ENCODE results near the gene HVCN1. TPM values are rescaled to one million over a fixed set of nuclear protein-coding genes. Genes with fewer than 3 reads are reported as not detected.

The HVCN1 gene
- total RNA-seq, 1 donor from 2014 or later = 21.3 TPM

- ATAC-seq = no peak
- H3K27ac ChIP-seq = no peak overlapping the region
These were observed 50.1 kb downstream of the HVCN1 start for GRCh38 chr12:110638796-110639195.

GRCh38 chr12:110637869-110638441 lies 51.0 kb downstream of the HVCN1 start:
- no peaks in the 10 kb centered on the region for H3K27me3 ChIP-seq
- intact Hi-C loops (cut with DNase I) = no loop called here
- TF ChIP-seq CTCF (IDR thresholded peaks at IDR 0.05) = no peak

More at GRCh38 chr12:110638796-110639195, 50.1 kb downstream of the HVCN1 start:
- no peak for TF ChIP-seq CTCF (IDR thresholded peaks at IDR 0.05)
- no peaks in the 10 kb centered on the region for H3K9me3 ChIP-seq
- no peak for DNase-seq
- no peak overlapping the region for H3K4me3 ChIP-seq
- H3K4me1 ChIP-seq = no peaks in the 10 kb centered on the region
- H3K27me3 ChIP-seq = no peaks in the 10 kb centered on the region
- intact Hi-C loops (cut with DNase I) = no loop called here
- H3K36me3 ChIP-seq = no peaks in the 10 kb centered on the region

GRCh38 chr12:110636516-110636915 lies 52.4 kb downstream of the HVCN1 start:
- no peaks in the 10 kb centered on the region for H3K9me3 ChIP-seq
- no peak for TF ChIP-seq CTCF (IDR thresholded peaks at IDR 0.05)
- no peak for ATAC-seq
- intact Hi-C loops (cut with DNase I) = no loop called here
- H3K4me1 ChIP-seq = no peaks in the 10 kb centered on the region
- H3K36me3 ChIP-seq = peaks cover 4% of the 10 kb centered on the region
- no peak overlapping the region for H3K4me3 ChIP-seq
- no peak overlapping the region for H3K27ac ChIP-seq
- DNase-seq = no peak
- no peaks in the 10 kb centered on the region for H3K27me3 ChIP-seq

More at GRCh38 chr12:110637869-110638441, 51.0 kb downstream of the HVCN1 start:
- Histone ChIP-seq H3K27ac (no peak overlapping the region), H3K4me3 (no peak overlapping the region), H3K9me3 (no peaks in the 10 kb centered on the region), H3K36me3 (no peaks in the 10 kb centered on the region), H3K4me1 (no peaks in the 10 kb centered on the region)
- no peak for DNase-seq
- ATAC-seq = no peak

GRCh38 chr12:110635055-110635454 lies 53.9 kb downstream of the HVCN1 start:
- no peak overlapping the region for H3K27ac ChIP-seq
- DNase-seq (no peak), ATAC-seq (no peak)
- no peaks in the 10 kb centered on the region for H3K27me3 ChIP-seq
- no peaks in the 10 kb centered on the region for H3K9me3 ChIP-seq
- no peak for TF ChIP-seq CTCF (IDR thresholded peaks at IDR 0.05)
- no peaks in the 10 kb centered on the region for H3K4me1 ChIP-seq
- H3K4me3 ChIP-seq = no peak overlapping the region
- H3K36me3 ChIP-seq = peaks cover 8% of the 10 kb centered on the region
- intact Hi-C loops (cut with DNase I) = no loop called here

- no peaks in the 10 kb centered on the region for H3K27me3 ChIP-seq
- no peak overlapping the region for H3K4me3 ChIP-seq
- peaks cover 21% of the 10 kb centered on the region for H3K36me3 ChIP-seq
- ATAC-seq (no peak), DNase-seq (no peak)
- no peak for TF ChIP-seq CTCF (IDR thresholded peaks at IDR 0.05)
- no peaks in the 10 kb centered on the region for H3K9me3 ChIP-seq
- H3K4me1 ChIP-seq = no peaks in the 10 kb centered on the region
- no peak overlapping the region for H3K27ac ChIP-seq
- intact Hi-C loops (cut with DNase I) = no loop called here
These were observed 61.3 kb downstream of the HVCN1 start for GRCh38 chr12:110627500-110628195.

All from upper lobe of right lung (tissue), 1 donor.